Neutrophil (primary cell): Measurements from ENCODE around the gene RBFOX2.

Experiments used
- H3K27ac ChIP-seq: fragments of 200-600 bp; sonication (generic); 2 replicates; pipeline ENCODE4 v1.5.1; 2016; ENCODE audit warnings: mild to moderate bottlenecking, moderate library complexity
- H3K27me3 ChIP-seq: fragments of 200-600 bp; sonication (generic); 2 replicates; pipeline ENCODE4 v1.6.0; 2016; ENCODE audit warnings: mild to moderate bottlenecking
- H3K36me3 ChIP-seq: fragments of 200-600 bp; sonication (generic); 2 replicates; pipeline ENCODE4 v1.5.1; 2017
- H3K4me1 ChIP-seq, 2 experiments: fragments of 200-600 bp in 1 of 2; sonication (generic) in 1 of 2; 1 replicate in 1 of 2; 2 replicates in 1 of 2; pipeline versions ENCODE4 v1.5.1 to v1.6.1; 2013 to 2016; ENCODE audit warnings: low read depth in 1 of 2, low read length in 1 of 2, mild to moderate bottlenecking in 1 of 2, moderate library complexity in 1 of 2; ENCODE audit not compliant: control insufficient read depth in 1 of 2, insufficient read depth in 1 of 2
- H3K4me3 ChIP-seq, 2 experiments: fragments of 200-600 bp in 1 of 2; sonication (generic) in 1 of 2; 1 replicate in 1 of 2; 2 replicates in 1 of 2; pipeline ENCODE4 v1.5.1; 2013 to 2016; ENCODE audit warnings: low read depth in 1 of 2, low read length in 1 of 2, mild to moderate bottlenecking in 1 of 2, moderate library complexity in 1 of 2
- H3K9me3 ChIP-seq: fragments of 200-600 bp; sonication (generic); 2 replicates; pipeline ENCODE4 v1.5.1; 2016
- TF ChIP-seq, protein P1 (sequence below): fragments of 200-600 bp; sonication (generic); IDR thresholded peaks from 2 replicates; pipeline ENCODE4 v1.5.1; 2016; ENCODE audit warnings: antibody characterized with exemption

RBFOX2 gene

DNA sequence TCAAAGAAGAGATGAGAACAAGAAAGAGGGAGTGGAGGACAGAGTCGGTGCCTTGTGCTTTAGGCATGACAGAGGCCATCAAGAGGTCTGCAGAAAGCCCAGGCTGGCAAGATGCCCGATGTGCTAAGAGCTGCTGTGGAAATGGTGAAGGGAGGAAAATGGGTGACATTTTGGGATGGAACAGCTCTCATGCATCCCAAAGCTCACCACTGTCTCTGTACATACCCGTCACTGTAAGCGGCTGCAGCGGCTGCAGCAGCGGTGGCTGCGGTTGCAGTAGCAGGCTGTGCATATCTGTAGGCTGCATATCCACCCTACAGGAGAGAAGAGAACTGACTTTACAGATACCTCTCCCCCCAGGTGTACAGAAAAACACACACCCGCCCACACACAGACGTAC is 282.4 kb downstream of the RBFOX2 start:
- no peak overlapping the region for H3K4me3 ChIP-seq
- TF ChIP-seq, protein P1, sequence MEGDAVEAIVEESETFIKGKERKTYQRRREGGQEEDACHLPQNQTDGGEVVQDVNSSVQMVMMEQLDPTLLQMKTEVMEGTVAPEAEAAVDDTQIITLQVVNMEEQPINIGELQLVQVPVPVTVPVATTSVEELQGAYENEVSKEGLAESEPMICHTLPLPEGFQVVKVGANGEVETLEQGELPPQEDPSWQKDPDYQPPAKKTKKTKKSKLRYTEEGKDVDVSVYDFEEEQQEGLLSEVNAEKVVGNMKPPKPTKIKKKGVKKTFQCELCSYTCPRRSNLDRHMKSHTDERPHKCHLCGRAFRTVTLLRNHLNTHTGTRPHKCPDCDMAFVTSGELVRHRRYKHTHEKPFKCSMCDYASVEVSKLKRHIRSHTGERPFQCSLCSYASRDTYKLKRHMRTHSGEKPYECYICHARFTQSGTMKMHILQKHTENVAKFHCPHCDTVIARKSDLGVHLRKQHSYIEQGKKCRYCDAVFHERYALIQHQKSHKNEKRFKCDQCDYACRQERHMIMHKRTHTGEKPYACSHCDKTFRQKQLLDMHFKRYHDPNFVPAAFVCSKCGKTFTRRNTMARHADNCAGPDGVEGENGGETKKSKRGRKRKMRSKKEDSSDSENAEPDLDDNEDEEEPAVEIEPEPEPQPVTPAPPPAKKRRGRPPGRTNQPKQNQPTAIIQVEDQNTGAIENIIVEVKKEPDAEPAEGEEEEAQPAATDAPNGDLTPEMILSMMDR, result no peak
- H3K9me3 ChIP-seq, result no peaks in the 10 kb centered on the region
- H3K27me3 ChIP-seq, result no peaks in the 10 kb centered on the region
- H3K4me1 ChIP-seq, result no peaks in the 10 kb centered on the region
- no peaks in the 10 kb centered on the region for H3K36me3 ChIP-seq
- H3K27ac ChIP-seq, result no peak overlapping the region

GRCh38 chr22:35743326-35743860 is 285.2 kb downstream of the RBFOX2 start:
- no peak overlapping the region for H3K4me3 ChIP-seq
- H3K36me3 ChIP-seq, result no peaks in the 10 kb centered on the region

DNA sequence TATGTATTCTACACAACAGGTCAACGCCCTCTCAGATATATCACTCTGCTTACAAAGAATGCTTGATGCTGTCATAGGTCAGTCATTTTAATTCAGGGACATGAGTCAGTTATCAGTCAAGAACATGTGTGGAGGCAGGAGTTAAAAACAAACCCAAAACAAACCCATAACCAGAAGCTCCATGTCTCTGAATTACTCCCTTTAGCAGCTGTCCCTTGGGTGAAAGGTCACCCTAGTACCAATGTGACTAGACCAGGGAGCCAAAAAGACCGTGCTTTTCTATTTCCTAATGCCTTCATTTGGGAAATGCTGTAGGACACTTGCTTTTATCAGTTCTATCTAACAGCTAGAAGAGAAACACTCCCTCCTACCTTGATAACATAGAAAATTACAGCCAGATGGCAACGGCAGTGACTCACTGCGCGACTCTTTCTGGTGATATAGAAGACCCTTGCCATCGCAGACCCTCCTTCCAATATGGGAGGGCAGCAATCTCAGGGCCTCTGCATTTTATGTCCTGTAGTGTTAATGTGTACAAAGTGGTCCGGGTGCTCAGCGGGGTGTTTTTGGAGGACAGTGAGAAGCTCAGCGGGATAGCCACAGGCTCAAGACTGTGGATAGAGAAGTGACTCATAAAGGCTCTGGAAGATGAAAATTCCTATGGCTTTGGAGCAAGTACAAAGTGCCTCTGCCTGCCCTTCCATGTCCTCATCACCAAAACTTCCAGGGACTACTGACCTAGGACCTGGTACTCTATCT is 286.1 kb downstream of the RBFOX2 start:
- TF ChIP-seq, protein P1, result no peak
- no peaks in the 10 kb centered on the region for H3K4me1 ChIP-seq
- no peaks in the 10 kb centered on the region for H3K27me3 ChIP-seq
- no peak overlapping the region for H3K27ac ChIP-seq
- no peaks in the 10 kb centered on the region for H3K36me3 ChIP-seq
- no peak overlapping the region for H3K4me3 ChIP-seq
- no peaks in the 10 kb centered on the region for H3K9me3 ChIP-seq

More at GRCh38 chr22:35743326-35743860, 285.2 kb downstream of the RBFOX2 start:
- no peaks in the 10 kb centered on the region for H3K9me3 ChIP-seq
- H3K4me1 ChIP-seq, result no peaks in the 10 kb centered on the region
- TF ChIP-seq, protein P1, result no peak
- H3K27ac ChIP-seq, result no peak overlapping the region
- H3K27me3 ChIP-seq, result no peaks in the 10 kb centered on the region

GRCh38 chr22:35740616-35741015 is 288.0 kb downstream of the RBFOX2 start:
- H3K4me3 ChIP-seq, result no peak overlapping the region
- TF ChIP-seq, protein P1, result no peak
- no peaks in the 10 kb centered on the region for H3K36me3 ChIP-seq
- no peaks in the 10 kb centered on the region for H3K27me3 ChIP-seq
- H3K9me3 ChIP-seq, result no peaks in the 10 kb centered on the region
- H3K4me1 ChIP-seq, result no peaks in the 10 kb centered on the region
- H3K27ac ChIP-seq, result no peak overlapping the region

- Histone ChIP-seq H3K4me1 (no peaks in the 10 kb centered on the region), H3K9me3 (no peaks in the 10 kb centered on the region), H3K36me3 (no peaks in the 10 kb centered on the region), H3K27me3 (no peaks in the 10 kb centered on the region), H3K4me3 (no peak overlapping the region), H3K27ac (no peak overlapping the region)
- TF ChIP-seq, protein P1, result no peak
Measured at GRCh38 chr22:35739931-35740380, 288.7 kb downstream of the RBFOX2 start.
